OCI-LY7 (cell line): ENCODE measurements around the gene CRY1. TPM values are rescaled to one million over a fixed set of nuclear protein-coding genes. Genes with fewer than 3 reads are reported as not detected.

ENCODE experiments used
- BruUV-seq: library from RNA; stranded (reverse); fragments of 400-500 nt; replicated peaks from 2 replicates; lab custom pipeline; 2021; lab: Mats Ljungman, UMichigan
- CTCF ChIA-PET: fragments of 300-600 bp; sonication (Branson Sonifier 250); formaldehyde crosslinking; loops from one replicate; lab custom pipeline; 2022; ENCODE audit warnings: antibody characterized with exemption; ENCODE audit not compliant: unreplicated experiment; lab: Charles Lee
- POLR2A ChIA-PET: fragments of 300-600 bp; sonication (Branson Sonifier 250); formaldehyde crosslinking; loops from one replicate; lab custom pipeline; 2022; ENCODE audit warnings: antibody characterized with exemption; lab: Charles Lee
- DNase-seq: peaks from one replicate; pipeline ENCODE4 v3.0.0-alpha.2; 2015; ENCODE audit warnings: low spot score
- H2AFZ ChIP-seq: fragments of 200-600 bp; sonication (generic), shearing (Covaris generic); 2 replicates; pipeline ENCODE4 v1.6.1; 2014; ENCODE audit warnings: mild to moderate bottlenecking, antibody characterized with exemption, low read length, moderate library complexity
- H3K27ac ChIP-seq: fragments of 200-600 bp; sonication (generic); 2 replicates; pipeline ENCODE4 v1.5.1; 2014; ENCODE audit warnings: mixed run types, low read depth, mild to moderate bottlenecking, moderate library complexity, low read length, inconsistent platforms; ENCODE audit not compliant: poor library complexity, severe bottlenecking
- H3K36me3 ChIP-seq: fragments of 200-600 bp; sonication (generic); 2 replicates; pipeline ENCODE4 v1.6.1; 2014; ENCODE audit warnings: mild to moderate bottlenecking, antibody characterized with exemption, low read length, moderate library complexity, mixed read lengths; ENCODE audit not compliant: insufficient read depth
- H3K4me1 ChIP-seq: fragments of 200-600 bp; sonication (generic); 2 replicates; pipeline ENCODE4 v1.5.1; 2014; ENCODE audit warnings: mild to moderate bottlenecking, low read length; ENCODE audit not compliant: insufficient read depth, poor library complexity, severe bottlenecking
- H3K4me2 ChIP-seq: fragments of 200-600 bp; sonication (generic); 2 replicates; pipeline ENCODE4 v1.6.1; 2014; ENCODE audit warnings: mild to moderate bottlenecking, low read length
- H3K4me3 ChIP-seq: fragments of 200-600 bp; sonication (generic); 2 replicates; pipeline ENCODE4 v1.5.1; 2014; ENCODE audit warnings: mild to moderate bottlenecking, low read depth, low read length; ENCODE audit not compliant: poor library complexity, severe bottlenecking
- H3K79me2 ChIP-seq: fragments of 200-600 bp; sonication (generic); 2 replicates; pipeline ENCODE4 v1.6.1; 2016; ENCODE audit warnings: low read depth, mild to moderate bottlenecking, low read length, moderate library complexity, mixed read lengths; ENCODE audit not compliant: insufficient read depth
- H3K9me2 ChIP-seq: fragments of 200-600 bp; sonication (generic); 2 replicates; pipeline ENCODE4 v1.6.1; 2016; ENCODE audit warnings: mild to moderate bottlenecking, low read length, mixed read lengths; ENCODE audit not compliant: insufficient read depth
- H3K9me3 ChIP-seq: fragments of 200-600 bp; sonication (generic); 2 replicates; pipeline ENCODE4 v1.6.1; 2014; ENCODE audit warnings: mild to moderate bottlenecking, mixed run types, low read length, mixed read lengths
- H4K20me1 ChIP-seq: fragments of 200-600 bp; sonication (generic); 2 replicates; pipeline ENCODE4 v1.6.1; 2014; ENCODE audit warnings: mild to moderate bottlenecking, antibody characterized with exemption, low read length, moderate library complexity, mixed read lengths; ENCODE audit not compliant: insufficient read depth
- EZH2phosphoT487 ChIP-seq: fragments of 200-600 bp; sonication (generic); IDR thresholded peaks from 2 replicates; pipeline ENCODE4 v1.6.1; 2018; ENCODE audit warnings: low read depth, borderline replicate concordance, mild to moderate bottlenecking, mixed run types, antibody characterized with exemption, low read length, moderate library complexity, mixed read lengths
- intact Hi-C: fragments of 100-400 bp; cut with micrococcal nuclease; formaldehyde crosslinking; loops from one replicate; pipeline ENCODE4 v1.10.0; 2022; ENCODE audit not compliant: unreplicated experiment
- total RNA-seq, 2 experiments: library from RNA; depleted of rRNA in 1 of 2; stranded (reverse); fragments of >200 nt in 1 of 2; shearing (Covaris generic) in 1 of 2; gene quantifications; 2 replicates each; pipeline ENCODE4 v1.2.3, GENCODE V29; 2014 to 2022
- TF ChIP-seq, protein P1 (sequence below): fragments of 200-600 bp; sonication (generic); conservative IDR thresholded peaks from 2 replicates; pipeline ENCODE4 v1.5.1; 2014; ENCODE audit warnings: mild to moderate bottlenecking, antibody characterized with exemption, low read length, moderate library complexity, mixed read lengths

The CRY1 gene
- total RNA-seq, 2 experiments from 2014 or later = not detected

DNA sequence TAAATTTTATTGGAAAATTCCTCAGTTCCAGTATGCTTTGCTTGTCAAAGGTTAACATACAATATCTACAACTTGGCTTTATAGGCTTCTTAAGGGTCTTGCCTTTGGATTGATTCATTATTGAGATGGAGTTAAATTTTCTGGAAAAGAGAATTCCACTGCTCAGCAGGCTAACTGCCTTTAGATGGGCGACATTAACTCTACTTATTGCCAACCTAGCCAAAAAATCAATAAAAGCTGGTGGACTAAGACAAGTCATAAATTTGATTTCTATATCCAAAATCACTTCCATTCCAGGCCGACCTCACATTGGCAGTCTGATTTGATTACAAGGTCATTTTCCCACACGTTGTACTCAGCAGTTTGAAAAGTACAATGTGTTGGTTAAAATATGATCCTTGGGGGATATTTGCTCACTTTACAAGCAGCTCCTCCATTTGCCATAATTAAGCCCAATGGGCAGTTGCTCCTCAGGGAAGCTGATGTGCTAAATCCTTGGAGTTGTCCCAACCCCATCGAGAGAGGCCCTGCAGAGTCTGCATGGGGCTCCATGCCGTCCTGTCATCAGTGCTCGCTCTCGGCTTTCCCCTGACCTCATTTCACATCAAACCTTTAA, 36.1 kb upstream of the CRY1 start:
- DNase-seq = no peak
- no peak overlapping the region for H3K4me2 ChIP-seq
- ChIA-PET CTCF (no interaction called here), POLR2A (no interaction called here)
- no peak overlapping the region for H3K4me3 ChIP-seq
- no peaks in the 10 kb centered on the region for H3K36me3 ChIP-seq
- H3K27ac ChIP-seq = no peak overlapping the region
- H3K79me2 ChIP-seq = no peaks in the 10 kb centered on the region
- intact Hi-C loops = no loop called here
- no peaks in the 10 kb centered on the region for H3K4me1 ChIP-seq
- BruUV-seq = no TSS peak
- H3K9me3 ChIP-seq = no peaks in the 10 kb centered on the region
- H2AFZ ChIP-seq = no peak overlapping the region
- no peaks in the 10 kb centered on the region for H3K9me2 ChIP-seq
- TF ChIP-seq, protein P1, sequence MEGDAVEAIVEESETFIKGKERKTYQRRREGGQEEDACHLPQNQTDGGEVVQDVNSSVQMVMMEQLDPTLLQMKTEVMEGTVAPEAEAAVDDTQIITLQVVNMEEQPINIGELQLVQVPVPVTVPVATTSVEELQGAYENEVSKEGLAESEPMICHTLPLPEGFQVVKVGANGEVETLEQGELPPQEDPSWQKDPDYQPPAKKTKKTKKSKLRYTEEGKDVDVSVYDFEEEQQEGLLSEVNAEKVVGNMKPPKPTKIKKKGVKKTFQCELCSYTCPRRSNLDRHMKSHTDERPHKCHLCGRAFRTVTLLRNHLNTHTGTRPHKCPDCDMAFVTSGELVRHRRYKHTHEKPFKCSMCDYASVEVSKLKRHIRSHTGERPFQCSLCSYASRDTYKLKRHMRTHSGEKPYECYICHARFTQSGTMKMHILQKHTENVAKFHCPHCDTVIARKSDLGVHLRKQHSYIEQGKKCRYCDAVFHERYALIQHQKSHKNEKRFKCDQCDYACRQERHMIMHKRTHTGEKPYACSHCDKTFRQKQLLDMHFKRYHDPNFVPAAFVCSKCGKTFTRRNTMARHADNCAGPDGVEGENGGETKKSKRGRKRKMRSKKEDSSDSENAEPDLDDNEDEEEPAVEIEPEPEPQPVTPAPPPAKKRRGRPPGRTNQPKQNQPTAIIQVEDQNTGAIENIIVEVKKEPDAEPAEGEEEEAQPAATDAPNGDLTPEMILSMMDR = no peak
- no peak for TF ChIP-seq EZH2phosphoT487
- no peaks in the 10 kb centered on the region for H4K20me1 ChIP-seq

GRCh38 chr12:107127482-107128430, 34.4 kb upstream of the CRY1 start:
- TF ChIP-seq EZH2phosphoT487 = no peak
- TF ChIP-seq, protein P1 = no peak
- Histone ChIP-seq H3K79me2 (no peaks in the 10 kb centered on the region), H3K9me3 (no peaks in the 10 kb centered on the region), H3K9me2 (no peaks in the 10 kb centered on the region), H3K4me2 (no peak overlapping the region), H3K36me3 (no peaks in the 10 kb centered on the region), H4K20me1 (no peaks in the 10 kb centered on the region), H3K4me3 (no peak overlapping the region), H3K4me1 (no peaks in the 10 kb centered on the region), H3K27ac (no peak overlapping the region), H2AFZ (no peak overlapping the region)
- POLR2A ChIA-PET = interaction anchor here (0.7 kb wide), 1 partner anchor 94 kb away, joined by 4 read pairs; no protein-coding TSS in a partner anchor
- CTCF ChIA-PET = no interaction called here
- no TSS peak for BruUV-seq
- no peak for DNase-seq
- intact Hi-C loops = no loop called here
